Left lung (tissue), 10 donors: ENCODE data around the gene POU2F3. TPM values are rescaled to one million over a fixed set of nuclear protein-coding genes. Genes with fewer than 3 reads are reported as not detected.

Source experiments
- ATAC-seq: fragments of 200-7000 bp; cut with Tn5 transposase; one replicate; pipeline ENCODE4 v1.9.1; 2020; ENCODE audit warnings: moderate library complexity
- DNase-seq, 4 donors: peaks; one replicate each; pipeline ENCODE4 v3.0.0-alpha.2; 2013 to 2020
- H3K27ac ChIP-seq, 2 donors: fragments of 200-600 bp; sonication (generic) in 1 of 2; one replicate each; pipeline versions ENCODE4 v1.5.0 to v1.8.0; 2020 to 2021
- H3K27me3 ChIP-seq, 2 donors: fragments of 200-600 bp; sonication (generic) in 1 of 2; one replicate each; pipeline versions ENCODE4 v1.5.0 to v1.8.0; 2020 to 2021
- H3K36me3 ChIP-seq, 2 donors: fragments of 200-600 bp; sonication (generic) in 1 of 2; one replicate each; pipeline versions ENCODE4 v1.5.0 to v1.8.0; 2020 to 2021
- H3K4me1 ChIP-seq, 2 donors: fragments of 200-600 bp; one replicate each; pipeline ENCODE4 v1.8.0; 2021
- H3K4me3 ChIP-seq, 2 donors: fragments of 200-600 bp; sonication (generic) in 1 of 2; one replicate each; pipeline versions ENCODE4 v1.5.0 to v1.8.0; 2020 to 2021; ENCODE audit warnings: mild to moderate bottlenecking in 1 of 2
- H3K9me3 ChIP-seq, 2 donors: fragments of 200-600 bp; sonication (generic) in 1 of 2; one replicate each; pipeline versions ENCODE4 v1.5.0 to v1.8.0; 2020 to 2021
- CTCF ChIP-seq, 2 donors: fragments of 200-600 bp; sonication (generic) in 1 of 2; IDR thresholded peaks; one replicate each; pipeline versions ENCODE4 v1.5.0 to v1.8.0; 2021; ENCODE audit warnings: antibody characterized with exemption in 2 of 2
- intact Hi-C, 2 donors: fragments of 100-400 bp; cut with DNase I; formaldehyde crosslinking; loops; one replicate each; pipeline versions ENCODE4 v1.11.2 to v1.14.2; 2022
- polyA plus RNA-seq, 6 donors: library from polyadenylated mRNA; unstranded; fragments of 120-200 nt; gene quantifications; one replicate each; pipeline ENCODE4 v1.2.1, GENCODE V29; 2013; ENCODE audit not compliant: insufficient read length in 6 of 6
- total RNA-seq, 2 donors: library from RNA; stranded (reverse); fragmentation: NEBNext Ultra II Directional; extraction: Animal tissue kit (Norgen Biotek cat#: 25700); gene quantifications; one replicate each; pipeline ENCODE4 v1.2.1, GENCODE V29; 2021
- donor health status: DM: no; HTN: yes; CAD: no.
- donor health status: DM: no; HTN: no; CAD: no.

The POU2F3 gene
- total and polyA plus RNA-seq, 8 donors: 0.63 to 3.3 (median 1.1) TPM

- intact Hi-C loops: no loop called here
- DNase-seq (no peak), ATAC-seq (no peak)
- H3K9me3 ChIP-seq: no peaks in the 10 kb centered on the region
- no peak for TF ChIP-seq CTCF (IDR thresholded peaks at IDR 0.05)
- peaks cover 7 to 57% of the 10 kb centered on the region in 2 donors for H3K27me3 ChIP-seq
- no peaks in the 10 kb centered on the region for H3K36me3 ChIP-seq
- no peak overlapping the region for H3K27ac ChIP-seq
- H3K4me3 ChIP-seq: no peak overlapping the region
- H3K4me1 ChIP-seq: no peaks in the 10 kb centered on the region
These were observed 18.7 kb downstream of the POU2F3 start for GRCh38 chr11:120258661-120259060.

GRCh38 chr11:120259241-120259640, 19.3 kb downstream of the POU2F3 start:
- Histone ChIP-seq H3K9me3 (no peaks in the 10 kb centered on the region), H3K27me3 (peaks cover 7 to 51% of the 10 kb centered on the region in 2 donors), H3K27ac (no peak overlapping the region), H3K36me3 (no peaks in the 10 kb centered on the region), H3K4me3 (no peak overlapping the region), H3K4me1 (no peaks in the 10 kb centered on the region)
- no peak for ATAC-seq
- TF ChIP-seq CTCF (IDR thresholded peaks at IDR 0.05): no peak
- intact Hi-C loops: no loop called here
- no peak for DNase-seq

GRCh38 chr11:120259988-120260565, 20.1 kb downstream of the POU2F3 start:
- ATAC-seq (no peak), DNase-seq (no peak)
- no peak for TF ChIP-seq CTCF (IDR thresholded peaks at IDR 0.05)
- no peaks in the 10 kb centered on the region for H3K9me3 ChIP-seq
- no peaks in the 10 kb centered on the region for H3K4me1 ChIP-seq
- H3K27ac ChIP-seq: no peak overlapping the region
- intact Hi-C loops: no loop called here
- H3K4me3 ChIP-seq: no peak overlapping the region
- H3K36me3 ChIP-seq: no peaks in the 10 kb centered on the region
- H3K27me3 ChIP-seq: peaks cover 5 to 49% of the 10 kb centered on the region in 2 donors

- Histone ChIP-seq H3K27me3 (peaks cover 0 to 46% of the 10 kb centered on the region in 2 donors), H3K4me1 (no peaks in the 10 kb centered on the region), H3K9me3 (no peaks in the 10 kb centered on the region), H3K27ac (no peak overlapping the region), H3K36me3 (no peaks in the 10 kb centered on the region), H3K4me3 (no peak overlapping the region)
- DNase-seq: no peak
- TF ChIP-seq CTCF (IDR thresholded peaks at IDR 0.05): no peak
- intact Hi-C loops: no loop called here
- ATAC-seq: no peak
These were observed 20.7 kb downstream of the POU2F3 start for GRCh38 chr11:120260616-120261015.

- Histone ChIP-seq H3K36me3 (no peaks in the 10 kb centered on the region), H3K4me3 (no peak overlapping the region), H3K4me1 (no peaks in the 10 kb centered on the region), H3K27ac (no peak overlapping the region), H3K27me3 (peaks cover 0 to 43% of the 10 kb centered on the region in 2 donors), H3K9me3 (no peaks in the 10 kb centered on the region)
- no peak for ATAC-seq
- TF ChIP-seq CTCF (IDR thresholded peaks at IDR 0.05): no peak
- no peak for DNase-seq
- intact Hi-C loops: no loop called here
These were observed 21.4 kb downstream of the POU2F3 start for GRCh38 chr11:120261321-120261720.
